GM19467 (cell line): ENCODE results near the gene NETO2.
"Not testable (repeated sequence)": the region's sequence is repeated elsewhere in the genome, so short reads cannot be mapped to it uniquely, and the experiment has no call there.

Experiments
- ATAC-seq: cut with Tn5 transposase; IDR thresholded peaks from one replicate; pipeline ENCODE4 v1.9.1; 2021; ENCODE audit warnings: mild to moderate bottlenecking, moderate library complexity; ENCODE audit not compliant: unreplicated experiment

NETO2 gene

GRCh38 chr16:47136099-47136842 is 7.5 kb downstream of the NETO2 start:
- no peak for ATAC-seq

- no peak for ATAC-seq
These were observed 9.2 kb downstream of the NETO2 start for GRCh38 chr16:47134550-47134949.

GRCh38 chr16:47132308-47132707 is 11.4 kb downstream of the NETO2 start:
- no peak for ATAC-seq

- no peak for ATAC-seq
These were observed 13.8 kb downstream of the NETO2 start for GRCh38 chr16:47129755-47130435.

GRCh38 chr16:47127541-47127940 is 16.2 kb downstream of the NETO2 start:
- no peak for ATAC-seq

GRCh38 chr16:47125757-47126156 is 18.0 kb downstream of the NETO2 start:
- no peak for ATAC-seq

- no peak for ATAC-seq
These were observed 30.6 kb downstream of the NETO2 start for GRCh38 chr16:47113130-47113529.

GRCh38 chr16:47110939-47111338 is 32.8 kb downstream of the NETO2 start:
- no peak for ATAC-seq

- ATAC-seq, result no peak
These were observed 34.4 kb downstream of the NETO2 start for GRCh38 chr16:47109361-47109760.

GRCh38 chr16:47102921-47103320 is 40.8 kb downstream of the NETO2 start:
- not testable (repeated sequence) for ATAC-seq

GRCh38 chr16:47097154-47097553 is 46.6 kb downstream of the NETO2 start:
- not testable (repeated sequence) for ATAC-seq

- no peak for ATAC-seq
These were observed 47.4 kb downstream of the NETO2 start for GRCh38 chr16:47096297-47096696.

- ATAC-seq, result no peak
These were observed 59.5 kb downstream of the NETO2 start for GRCh38 chr16:47084198-47084597.

GRCh38 chr16:47082099-47082865 is 61.5 kb downstream of the NETO2 start:
- no peak for ATAC-seq

- no peak for ATAC-seq
These were observed 62.6 kb downstream of the NETO2 start for GRCh38 chr16:47081115-47081514.

GRCh38 chr16:47079860-47080259 is 63.9 kb downstream of the NETO2 start:
- no peak for ATAC-seq

GRCh38 chr16:47073223-47074155 is 70.3 kb downstream of the NETO2 start:
- ATAC-seq, result peak; percentile 35

GRCh38 chr16:47072158-47072557 is 71.6 kb downstream of the NETO2 start:
- no peak for ATAC-seq

GRCh38 chr16:47069841-47070584 is 73.7 kb downstream of the NETO2 start:
- ATAC-seq, result no peak

- ATAC-seq, result no peak
These were observed 74.4 kb downstream of the NETO2 start for GRCh38 chr16:47069313-47069712.
